SU-DHL-6 (cell line): Measurements from ENCODE around the gene FJX1.
"Not testable (repeated sequence)": the region's sequence is repeated elsewhere in the genome, so short reads cannot be mapped to it uniquely, and the experiment has no call there.

Experiments used
- H2AFZ ChIP-seq: fragments of 200-600 bp; sonication (generic); 2 replicates; pipeline ENCODE4 v1.6.1; 2014; ENCODE audit warnings: low read depth, mild to moderate bottlenecking, moderate library complexity, mixed read lengths, antibody characterized with exemption, low read length; ENCODE audit not compliant: severe bottlenecking
- H3F3A ChIP-seq: fragments of 200-600 bp; shearing (Covaris generic); 2 replicates; pipeline ENCODE4 v1.6.0; 2016; ENCODE audit warnings: antibody characterized with exemption, mild to moderate bottlenecking; ENCODE audit not compliant: insufficient read depth
- H3K27ac ChIP-seq: fragments of 200-600 bp; sonication (generic); 2 replicates; pipeline ENCODE4 v1.5.1; 2016; ENCODE audit warnings: low read depth, mild to moderate bottlenecking, low read length, moderate library complexity, mixed read lengths
- H3K27me3 ChIP-seq: fragments of 200-600 bp; sonication (generic), shearing (Covaris generic); 2 replicates; pipeline ENCODE4 v1.6.0; 2014; ENCODE audit warnings: mild to moderate bottlenecking, low read length
- H3K36me3 ChIP-seq: fragments of 200-600 bp; sonication (generic); 2 replicates; pipeline ENCODE4 v1.6.1; 2014; ENCODE audit warnings: mild to moderate bottlenecking, low read length, mixed read lengths
- H3K4me2 ChIP-seq: fragments of 300-600, 200-600 bp; shearing (Covaris generic), sonication (generic); 2 replicates; pipeline ENCODE4 v1.6.0; 2014; ENCODE audit warnings: low read length, low read depth, mild to moderate bottlenecking; ENCODE audit not compliant: poor library complexity, severe bottlenecking
- H3K4me3 ChIP-seq: fragments of 200-600 bp; sonication (generic); 2 replicates; pipeline ENCODE4 v1.5.1; 2014; ENCODE audit warnings: antibody characterized with exemption, low read length, mild to moderate bottlenecking, mixed read lengths; ENCODE audit not compliant: insufficient read depth, poor library complexity, severe bottlenecking
- H3K79me2 ChIP-seq: fragments of 200-600 bp; sonication (generic); 2 replicates; pipeline ENCODE4 v1.6.1; 2014; ENCODE audit warnings: mild to moderate bottlenecking, low read length, moderate library complexity; ENCODE audit not compliant: insufficient read depth
- H3K9ac ChIP-seq: fragments of 200-600 bp; sonication (generic); 2 replicates; pipeline ENCODE4 v1.7.0; 2014; ENCODE audit warnings: mild to moderate bottlenecking, low read length
- H3K9me2 ChIP-seq: fragments of 200-600 bp; sonication (generic); replicated peaks from 2 replicates; pipeline ENCODE4 v1.6.1; 2014; ENCODE audit warnings: low read length; ENCODE audit not compliant: insufficient read depth
- H3K9me3 ChIP-seq: fragments of 200-600 bp; sonication (generic); 2 replicates; pipeline ENCODE4 v1.6.1; 2014; ENCODE audit warnings: low read length, mixed read lengths; ENCODE audit not compliant: insufficient read depth
- H4K20me1 ChIP-seq: fragments of 200-600 bp; sonication (generic); 2 replicates; pipeline ENCODE4 v1.6.1; 2014; ENCODE audit warnings: low read depth, mild to moderate bottlenecking, antibody characterized with exemption, low read length, moderate library complexity, mixed read lengths
- EZH2phosphoT487 ChIP-seq: fragments of 200-600 bp; sonication (generic), shearing (Covaris generic); conservative IDR thresholded peaks from 2 replicates; pipeline ENCODE4 v1.6.1; 2018; ENCODE audit warnings: mild to moderate bottlenecking, antibody characterized with exemption, low read length, moderate library complexity, mixed read lengths
- TF ChIP-seq, protein P1 (sequence below): fragments of 200-600 bp; sonication (generic); IDR thresholded peaks from one replicate; pipeline ENCODE4 v1.5.1; 2017; ENCODE audit warnings: antibody characterized with exemption, mild to moderate bottlenecking, low read length, moderate library complexity; ENCODE audit not compliant: insufficient read depth, poor library complexity, severe bottlenecking

The FJX1 gene

DNA sequence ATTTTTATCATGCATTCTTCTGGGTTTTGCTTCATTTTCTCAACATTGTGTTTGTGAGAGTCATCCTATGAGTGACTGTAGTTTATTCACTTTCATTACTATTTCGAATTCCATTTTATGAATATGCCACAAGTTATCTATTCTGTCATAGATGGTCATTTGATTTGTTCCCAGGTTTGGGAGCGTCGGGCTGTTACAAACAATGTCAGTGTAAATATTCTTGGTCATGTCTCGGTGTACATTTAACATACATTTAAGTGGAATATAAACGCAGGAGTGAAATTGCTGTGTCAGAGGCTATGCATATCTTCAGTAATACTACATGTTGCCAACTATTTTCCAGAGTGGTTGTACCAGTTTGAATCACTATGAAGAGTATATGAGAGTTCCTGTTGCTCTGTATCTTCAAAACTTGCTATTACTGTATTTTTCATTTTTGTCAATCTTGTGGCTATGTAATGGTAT lies 46.7 kb downstream of the FJX1 start:
- no peak overlapping the region for H3K4me3 ChIP-seq
- H2AFZ ChIP-seq: no peak overlapping the region
- H3K9me2 ChIP-seq: no peaks in the 10 kb centered on the region
- no peak for TF ChIP-seq EZH2phosphoT487
- TF ChIP-seq, protein P1, sequence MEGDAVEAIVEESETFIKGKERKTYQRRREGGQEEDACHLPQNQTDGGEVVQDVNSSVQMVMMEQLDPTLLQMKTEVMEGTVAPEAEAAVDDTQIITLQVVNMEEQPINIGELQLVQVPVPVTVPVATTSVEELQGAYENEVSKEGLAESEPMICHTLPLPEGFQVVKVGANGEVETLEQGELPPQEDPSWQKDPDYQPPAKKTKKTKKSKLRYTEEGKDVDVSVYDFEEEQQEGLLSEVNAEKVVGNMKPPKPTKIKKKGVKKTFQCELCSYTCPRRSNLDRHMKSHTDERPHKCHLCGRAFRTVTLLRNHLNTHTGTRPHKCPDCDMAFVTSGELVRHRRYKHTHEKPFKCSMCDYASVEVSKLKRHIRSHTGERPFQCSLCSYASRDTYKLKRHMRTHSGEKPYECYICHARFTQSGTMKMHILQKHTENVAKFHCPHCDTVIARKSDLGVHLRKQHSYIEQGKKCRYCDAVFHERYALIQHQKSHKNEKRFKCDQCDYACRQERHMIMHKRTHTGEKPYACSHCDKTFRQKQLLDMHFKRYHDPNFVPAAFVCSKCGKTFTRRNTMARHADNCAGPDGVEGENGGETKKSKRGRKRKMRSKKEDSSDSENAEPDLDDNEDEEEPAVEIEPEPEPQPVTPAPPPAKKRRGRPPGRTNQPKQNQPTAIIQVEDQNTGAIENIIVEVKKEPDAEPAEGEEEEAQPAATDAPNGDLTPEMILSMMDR: no peak
- no peaks in the 10 kb centered on the region for H3K36me3 ChIP-seq
- no peaks in the 10 kb centered on the region for H3K79me2 ChIP-seq
- no peaks in the 10 kb centered on the region for H3F3A ChIP-seq
- H3K4me2 ChIP-seq: no peak overlapping the region
- no peak overlapping the region for H3K27ac ChIP-seq
- H3K9ac ChIP-seq: no peak overlapping the region
- no peaks in the 10 kb centered on the region for H3K27me3 ChIP-seq
- no peaks in the 10 kb centered on the region for H3K9me3 ChIP-seq
- H4K20me1 ChIP-seq: no peaks in the 10 kb centered on the region

DNA sequence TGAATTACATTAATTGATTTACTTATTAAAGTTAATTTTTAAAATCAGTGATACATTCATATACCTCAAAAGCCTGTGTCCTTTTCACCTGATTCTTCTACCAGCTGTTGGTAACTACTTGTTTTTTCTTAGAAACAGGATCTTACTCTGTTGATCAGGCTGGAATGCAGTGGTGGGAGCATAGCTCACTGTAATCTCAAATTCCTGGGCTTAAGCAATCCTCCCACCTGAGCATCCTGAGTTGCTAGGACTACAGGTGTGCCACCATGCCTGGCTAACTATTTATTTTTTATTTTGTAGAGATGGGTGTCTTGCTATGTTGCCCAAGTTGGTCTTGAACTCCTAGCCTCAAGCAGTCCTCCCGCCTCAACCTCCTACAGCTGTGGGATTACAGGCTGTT lies 49.0 kb downstream of the FJX1 start:
- Histone ChIP-seq H3K9ac (no peak overlapping the region), H3K79me2 (no peaks in the 10 kb centered on the region), H2AFZ (no peak overlapping the region), H3K27ac (no peak overlapping the region), H3K9me3 (no peaks in the 10 kb centered on the region), H3K4me3 (no peak overlapping the region), H3K4me2 (no peak overlapping the region), H3K9me2 (no peaks in the 10 kb centered on the region), H3K36me3 (no peaks in the 10 kb centered on the region), H3K27me3 (no peaks in the 10 kb centered on the region), H4K20me1 (no peaks in the 10 kb centered on the region), H3F3A (no peaks in the 10 kb centered on the region)
- TF ChIP-seq EZH2phosphoT487: no peak
- TF ChIP-seq, protein P1: no peak

DNA sequence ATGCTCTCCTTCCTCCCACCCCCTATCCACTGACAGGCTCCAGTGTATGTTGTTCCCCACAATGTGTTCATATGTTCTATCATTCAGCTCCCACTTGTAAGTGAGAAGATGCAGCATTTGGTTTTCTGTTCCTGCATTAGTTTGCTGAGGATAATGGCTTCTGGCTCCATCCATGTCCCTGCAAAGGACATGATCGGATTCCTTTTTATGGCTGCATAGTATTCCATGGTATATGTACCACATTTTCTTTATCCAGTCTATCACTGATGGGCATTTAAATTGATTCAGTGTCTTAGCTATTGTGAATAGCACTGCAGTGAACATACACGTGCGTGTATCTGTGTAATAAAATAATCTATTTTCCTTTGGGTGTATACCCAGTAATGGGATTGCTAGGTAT lies 50.1 kb downstream of the FJX1 start:
- H3K9me2 ChIP-seq, H3K27ac ChIP-seq, H3K9me3 ChIP-seq, H3K4me3 ChIP-seq, H4K20me1 ChIP-seq, H3K27me3 ChIP-seq, H3K9ac ChIP-seq, H2AFZ ChIP-seq, H3F3A ChIP-seq, H3K36me3 ChIP-seq, H3K4me2 ChIP-seq, H3K79me2 ChIP-seq: not testable (repeated sequence)
